ENCODE results near the gene IRAK1.

IRAK1 gene

GRCh38 chrX:154019633-154020528 lies at the start of gene IRAK1:
TSS of gene IRAK1 (minus strand) at chrX:154019902. CDS start at chrX:154019812, 90 bp downstream.
- DNase-seq (ENCODE audit: low read depth in 2 of 2), result peak in 1 of 2 donors; percentile 49

- DNase-seq (ENCODE audit: low read depth in 2 of 2), result no peak
These were observed 48.9 kb upstream of the IRAK1 start for GRCh38 chrX:154068560-154068959.

GRCh38 chrX:154064637-154065435 lies 45.1 kb upstream of the IRAK1 start:
- no peak for DNase-seq (ENCODE audit: low read depth in 2 of 2)

DNA sequence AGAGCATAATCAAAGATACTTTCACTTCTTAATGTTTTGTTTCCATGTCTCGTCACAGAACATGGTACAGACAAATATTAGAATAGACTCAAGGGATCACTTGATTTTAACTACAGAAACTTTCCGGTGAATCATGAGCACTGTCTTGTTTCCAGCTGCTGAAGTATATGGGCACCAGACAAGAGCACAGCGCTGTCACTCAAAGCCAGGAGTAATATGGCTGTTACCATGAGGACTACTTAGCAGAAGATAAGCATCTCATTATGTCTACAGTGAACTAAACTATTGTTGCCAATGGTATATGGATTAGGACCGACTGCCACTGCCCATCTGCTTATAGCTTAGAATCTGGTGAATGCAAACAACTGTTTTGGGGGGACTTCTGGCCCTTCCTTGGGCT lies 43.5 kb upstream of the IRAK1 start:
- no peak for DNase-seq (ENCODE audit: low read depth in 2 of 2)

DNA sequence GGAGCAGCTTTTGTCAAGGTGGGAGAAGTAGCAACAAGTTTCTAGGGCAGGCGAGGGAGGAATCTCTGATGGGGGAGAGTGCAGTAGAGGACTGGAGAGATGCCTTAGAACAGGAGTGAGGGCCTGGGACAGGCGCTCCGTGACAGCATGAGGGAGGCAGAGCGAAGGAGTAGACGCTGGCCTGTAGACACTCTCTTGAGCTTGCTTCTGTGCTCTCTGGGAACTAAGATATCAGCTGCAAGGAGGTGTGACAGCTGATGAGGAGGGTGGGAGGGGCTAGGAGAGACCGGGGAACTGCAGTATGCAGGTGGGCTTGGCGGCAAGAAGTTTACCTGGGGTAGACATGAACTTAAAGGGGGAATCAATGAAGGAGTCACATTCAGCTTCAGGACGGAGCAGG lies 42.1 kb upstream of the IRAK1 start:
- no peak for DNase-seq (ENCODE audit: low read depth in 2 of 2)

DNA sequence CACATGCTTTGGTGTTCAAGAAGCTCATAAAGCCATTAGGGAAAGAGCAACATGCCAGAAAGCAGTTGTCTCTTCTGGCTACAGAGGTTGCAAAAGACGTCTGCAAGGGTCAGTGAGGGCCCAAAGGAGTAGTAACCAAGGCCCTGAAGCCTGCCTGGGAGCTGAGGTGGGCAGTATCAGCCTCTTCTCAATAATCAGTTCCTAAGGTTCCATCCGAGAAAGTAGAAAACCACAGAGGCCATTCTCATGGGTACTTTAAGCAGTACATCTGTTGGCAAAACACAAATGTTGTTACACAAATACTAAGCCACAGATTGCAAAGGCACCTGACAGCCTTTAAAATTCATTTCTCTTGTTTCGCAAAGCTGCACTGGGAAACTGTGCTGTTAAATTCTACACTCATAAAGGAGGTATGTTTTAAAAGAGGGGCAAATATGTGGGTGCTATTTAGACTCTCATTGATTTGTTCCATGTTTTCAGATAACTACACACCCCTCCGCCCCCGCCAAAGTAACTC lies 40.1 kb upstream of the IRAK1 start:
- no peak for DNase-seq (ENCODE audit: low read depth in 2 of 2)

DNA sequence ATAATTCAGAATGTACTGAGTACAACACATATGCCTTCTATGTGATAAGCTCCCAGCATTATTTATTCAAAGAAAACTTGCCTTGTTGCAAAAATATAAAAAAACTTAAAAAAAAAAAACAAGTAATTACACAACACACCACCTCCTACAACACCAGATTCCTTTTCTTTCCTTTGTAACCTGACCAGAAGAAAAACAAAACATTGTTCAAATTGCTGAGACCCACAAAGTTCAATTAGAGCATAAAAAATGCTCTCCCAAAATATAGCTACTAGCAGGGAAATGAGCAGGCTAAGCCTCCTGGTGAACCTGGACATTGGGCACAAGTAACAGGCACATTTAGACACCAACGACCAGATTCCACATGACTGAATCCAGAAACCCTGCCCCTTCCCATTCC lies 39.5 kb upstream of the IRAK1 start:
- no peak for DNase-seq (ENCODE audit: low read depth in 2 of 2)

DNA sequence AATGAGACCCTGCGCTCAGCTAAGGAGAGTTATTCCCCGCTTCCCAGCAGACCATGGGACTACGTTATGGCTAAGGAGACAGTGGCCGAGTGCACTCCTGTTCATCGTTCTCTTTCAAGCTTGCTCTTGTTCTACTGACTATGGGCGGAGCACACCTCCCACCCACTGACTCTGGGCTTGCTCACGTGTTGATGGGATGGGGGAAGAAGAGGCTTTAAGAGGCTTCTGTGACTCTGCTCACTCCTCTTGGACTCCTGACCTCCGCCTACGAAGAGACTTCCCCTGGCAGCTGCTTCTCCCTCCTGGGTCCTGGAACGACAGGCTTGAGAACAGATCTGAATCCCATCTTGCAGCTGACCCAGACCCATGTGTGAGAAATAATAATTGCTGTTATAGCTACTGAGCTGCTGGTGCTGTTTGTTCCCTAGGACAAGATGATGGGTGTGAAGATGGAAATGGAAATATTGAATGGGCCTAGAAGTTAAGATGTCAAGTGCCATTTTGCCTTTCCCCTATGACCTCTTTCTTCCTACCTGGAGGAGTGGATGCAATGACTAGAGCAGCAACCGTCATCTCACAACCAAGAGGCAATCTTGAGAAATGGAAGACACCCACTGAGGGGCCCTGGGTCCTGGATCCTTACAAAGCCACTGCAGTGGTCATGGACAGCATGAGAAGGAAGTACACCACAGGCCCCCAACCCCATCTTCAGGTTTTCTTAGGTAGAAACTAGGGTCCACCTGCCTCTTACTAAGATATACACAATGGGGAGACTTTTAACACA lies 38.7 kb upstream of the IRAK1 start:
- DNase-seq (ENCODE audit: low read depth in 2 of 2), result no peak

GRCh38 chrX:154057791-154058190 lies 38.1 kb upstream of the IRAK1 start:
- no peak for DNase-seq (ENCODE audit: low read depth in 2 of 2)

DNA sequence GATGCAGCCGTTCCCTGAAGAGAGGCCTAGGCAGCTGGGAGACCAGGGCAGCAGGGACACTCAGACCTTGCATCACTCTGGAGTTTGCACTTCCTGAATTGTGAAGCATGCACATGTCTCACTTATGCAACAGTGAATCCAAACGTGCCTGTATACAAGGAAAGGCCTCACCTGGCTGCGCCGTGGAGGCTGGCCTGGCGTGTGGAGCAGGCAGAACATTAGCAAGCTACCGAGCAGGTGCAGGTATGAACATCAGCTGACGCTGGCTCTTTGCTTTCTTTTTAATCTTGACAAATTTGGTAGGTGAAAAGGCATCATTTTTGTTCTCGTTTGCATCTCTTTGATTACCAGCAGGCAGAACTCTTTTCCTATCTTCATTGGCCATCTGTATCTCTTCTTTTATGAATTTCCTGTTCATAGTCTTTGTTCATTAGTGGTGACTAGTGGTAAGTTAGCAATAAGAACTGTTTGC lies 37.1 kb upstream of the IRAK1 start:
- DNase-seq (ENCODE audit: low read depth in 2 of 2), result no peak

- peak; percentile 25 to 27 for DNase-seq (ENCODE audit: low read depth in 2 of 2)
These were observed 31.6 kb upstream of the IRAK1 start for GRCh38 chrX:154051201-154051810.

- no peak for DNase-seq (ENCODE audit: low read depth in 2 of 2)
These were observed 30.4 kb upstream of the IRAK1 start for GRCh38 chrX:154050113-154050495.

DNA sequence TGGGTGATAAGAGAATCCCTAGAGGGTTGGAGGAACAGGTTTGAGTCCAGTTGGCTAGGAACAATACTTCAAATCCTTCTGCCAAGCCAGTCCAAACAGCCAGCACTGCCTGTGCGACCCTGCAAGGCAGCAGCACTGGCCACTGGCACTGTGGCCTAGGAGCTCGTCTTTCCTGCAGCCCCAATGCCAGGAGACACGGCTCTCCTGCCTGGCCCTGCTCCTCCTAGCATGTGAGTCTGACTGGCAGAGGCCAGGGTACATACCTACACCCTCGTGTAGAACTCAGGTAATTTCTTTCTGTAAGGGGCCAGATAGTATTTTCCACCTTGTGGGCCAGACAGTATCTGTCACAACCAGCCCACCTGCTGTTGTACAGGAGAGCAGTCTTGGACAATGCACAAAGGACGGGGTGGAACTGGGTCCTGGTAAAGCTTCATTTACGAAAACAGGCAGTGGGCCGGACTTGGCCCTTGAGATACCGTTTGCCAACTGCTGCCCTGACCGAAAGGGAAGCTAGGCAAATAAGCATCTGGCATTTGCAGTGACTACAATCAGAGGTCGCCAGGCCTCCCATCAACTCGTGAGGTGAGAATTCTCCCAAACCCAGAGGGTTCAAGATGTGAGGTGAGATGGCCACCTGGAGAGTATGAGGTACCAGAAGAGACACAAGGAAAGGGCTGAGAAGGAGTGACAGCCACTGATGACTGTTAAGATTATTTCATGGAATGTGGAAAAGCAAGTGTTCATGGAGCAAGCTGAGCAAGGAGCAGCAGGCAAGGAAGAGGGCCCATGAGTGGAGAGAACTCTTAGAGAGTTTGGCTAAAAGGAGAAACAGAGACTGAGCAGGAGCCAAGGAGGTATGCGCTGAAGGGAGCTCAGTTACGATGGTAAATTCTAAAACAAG lies 29.8 kb upstream of the IRAK1 start:
- DNase-seq (ENCODE audit: low read depth in 2 of 2), result no peak

DNA sequence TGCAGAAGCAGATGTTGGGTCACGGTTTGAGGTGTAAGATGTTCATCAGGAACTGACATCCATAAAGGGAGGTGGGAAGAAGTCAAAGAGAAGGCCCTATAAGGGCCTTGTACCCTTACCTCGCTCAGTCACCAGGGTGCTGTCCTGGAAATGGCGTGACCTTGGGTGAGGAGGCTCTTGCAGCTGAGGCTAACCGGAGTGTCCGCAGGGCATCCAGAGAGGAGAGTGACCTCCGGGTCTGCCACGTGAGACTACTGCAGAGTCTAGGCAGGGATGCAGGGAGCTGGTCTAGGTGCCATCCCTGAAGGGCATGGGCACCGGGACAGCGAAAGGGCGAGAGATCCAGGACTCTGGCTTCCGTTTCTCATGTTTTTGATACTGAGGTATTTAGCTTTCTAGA lies 28.7 kb upstream of the IRAK1 start:
- DNase-seq (ENCODE audit: low read depth in 2 of 2), result no peak

DNA sequence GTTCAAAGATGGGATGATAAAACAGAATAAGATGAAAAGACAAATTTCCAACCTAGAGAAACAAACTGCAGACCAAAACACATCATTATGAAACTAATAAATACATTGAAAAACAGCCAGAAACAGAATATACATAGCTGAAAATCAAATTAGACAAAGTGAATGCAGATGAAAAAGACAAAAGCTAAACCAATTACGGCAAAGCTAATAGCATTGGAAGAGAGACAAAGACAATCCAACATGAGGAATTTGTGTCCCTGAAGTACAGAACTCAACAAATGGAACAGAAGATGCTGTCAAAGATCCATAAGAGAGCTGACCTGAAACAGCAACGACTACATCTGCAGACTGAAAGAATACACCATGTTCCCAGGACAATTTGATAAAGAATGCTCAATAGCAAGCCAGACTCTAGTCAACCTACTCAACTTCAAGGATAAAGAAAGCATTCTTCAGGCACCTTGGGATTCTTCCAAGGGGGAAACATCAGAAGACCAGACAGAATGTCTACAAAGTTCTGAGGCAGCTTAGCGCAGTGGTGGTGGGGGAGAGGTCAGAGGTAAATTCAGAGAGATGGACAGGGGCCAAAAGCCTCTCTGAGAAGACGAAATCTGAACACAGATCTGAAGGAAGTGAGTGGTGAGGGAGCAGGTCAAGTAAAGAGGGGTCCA lies 27.4 kb upstream of the IRAK1 start:
- DNase-seq (ENCODE audit: low read depth in 2 of 2), result no peak

- DNase-seq (ENCODE audit: low read depth in 2 of 2), result no peak
These were observed 26.5 kb upstream of the IRAK1 start for GRCh38 chrX:154046031-154046781.

DNA sequence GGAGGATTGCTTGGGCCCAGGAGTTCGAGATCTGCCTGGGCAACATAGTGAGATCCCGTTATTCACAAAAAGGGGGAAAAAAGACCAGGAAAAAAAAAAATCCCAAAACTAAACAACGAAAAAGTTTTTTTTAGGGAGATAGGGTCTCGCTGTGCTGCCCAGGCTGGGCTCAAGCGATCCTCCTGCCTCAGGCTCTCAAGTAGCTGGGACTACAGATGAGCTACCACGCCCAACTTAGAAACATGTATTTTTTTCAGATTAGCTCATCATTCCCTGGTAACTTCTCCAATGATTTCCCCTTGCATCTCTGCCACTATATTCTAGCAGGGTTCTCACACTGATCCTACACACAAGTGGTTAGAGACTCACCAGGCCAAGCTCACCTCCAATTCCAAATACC lies 24.4 kb upstream of the IRAK1 start:
- no peak for DNase-seq (ENCODE audit: low read depth in 2 of 2)

DNA sequence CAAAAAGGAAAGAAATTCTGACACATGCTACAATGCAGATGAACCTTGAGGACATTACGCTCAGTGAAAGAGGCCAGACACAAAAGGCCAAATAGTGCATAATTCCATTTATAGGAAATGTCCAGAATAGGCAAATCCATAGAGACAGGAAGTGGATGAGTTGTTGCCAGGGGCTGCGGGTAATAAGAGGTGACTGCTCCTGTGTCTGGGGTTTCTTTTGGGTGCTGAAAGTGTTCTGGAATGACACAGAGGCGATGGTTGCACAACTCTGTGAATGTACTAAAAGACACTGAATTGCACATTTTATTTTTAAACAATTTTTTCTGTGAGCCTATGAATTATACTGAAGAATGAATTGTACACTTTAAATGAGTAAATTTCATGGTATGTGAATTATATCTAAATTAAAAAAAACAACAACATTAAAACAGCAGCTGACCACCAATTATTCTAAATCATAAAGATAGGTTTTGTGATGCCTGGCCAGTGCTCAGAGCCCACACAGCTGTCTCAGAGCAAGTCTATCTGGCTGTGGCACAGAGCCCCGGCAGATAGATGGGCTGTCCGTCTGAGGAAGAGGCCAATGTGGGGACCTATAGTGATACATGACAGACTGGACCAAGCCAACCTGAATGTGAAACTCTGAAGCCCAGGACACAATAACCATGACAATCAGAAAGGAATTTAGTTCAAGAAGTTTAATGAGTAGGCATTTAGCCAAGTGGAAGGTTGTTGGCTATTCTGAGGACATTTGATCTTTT lies 23.5 kb upstream of the IRAK1 start:
- no peak for DNase-seq (ENCODE audit: low read depth in 2 of 2)
